ENCODE measurements around the gene SP100.
"Not testable (repeated sequence)": the region's sequence is repeated elsewhere in the genome, so short reads cannot be mapped to it uniquely, and the experiment has no call there.

Gene SP100

GRCh38 chr2:230418341-230419016 lies 2.5 kb downstream of the SP100 start:
- no peak for DNase-seq (ENCODE audit: low read depth in 1 of 2, low spot score in 1 of 2)

- no peak for DNase-seq (ENCODE audit: low read depth in 1 of 2, low spot score in 1 of 2)
Measured at GRCh38 chr2:230419181-230419580, 3.2 kb downstream of the SP100 start.

GRCh38 chr2:230422149-230422548 lies 6.1 kb downstream of the SP100 start:
- no peak for DNase-seq (ENCODE audit: low read depth in 1 of 2, low spot score in 1 of 2)

GRCh38 chr2:230423851-230424458 lies 8.0 kb downstream of the SP100 start:
- DNase-seq (ENCODE audit: low read depth in 1 of 2, low spot score in 1 of 2): no peak

GRCh38 chr2:230425377-230425776 lies 9.4 kb downstream of the SP100 start:
- no peak for DNase-seq (ENCODE audit: low read depth in 1 of 2, low spot score in 1 of 2)

- no peak for DNase-seq (ENCODE audit: low read depth in 1 of 2, low spot score in 1 of 2)
Measured at GRCh38 chr2:230429513-230429912, 13.5 kb downstream of the SP100 start.

- no peak for DNase-seq (ENCODE audit: low read depth in 1 of 2, low spot score in 1 of 2)
Measured at GRCh38 chr2:230430957-230431910, 15.2 kb downstream of the SP100 start.

- DNase-seq (ENCODE audit: low read depth in 1 of 2, low spot score in 1 of 2): no peak
Measured at GRCh38 chr2:230434677-230435324, 18.8 kb downstream of the SP100 start.

GRCh38 chr2:230435431-230435830 lies 19.4 kb downstream of the SP100 start:
- no peak for DNase-seq (ENCODE audit: low read depth in 1 of 2, low spot score in 1 of 2)

- not testable (repeated sequence) for DNase-seq (ENCODE audit: low read depth in 1 of 2, low spot score in 1 of 2)
Measured at GRCh38 chr2:230439121-230439520, 23.1 kb downstream of the SP100 start.

- no peak for DNase-seq (ENCODE audit: low read depth in 1 of 2, low spot score in 1 of 2)
Measured at GRCh38 chr2:230439590-230439989, 23.6 kb downstream of the SP100 start.

GRCh38 chr2:230441227-230441897 lies 25.4 kb downstream of the SP100 start:
- no peak for DNase-seq (ENCODE audit: low read depth in 1 of 2, low spot score in 1 of 2)

GRCh38 chr2:230443541-230443940 lies 27.5 kb downstream of the SP100 start:
- no peak for DNase-seq (ENCODE audit: low read depth in 1 of 2, low spot score in 1 of 2)

- DNase-seq (ENCODE audit: low read depth in 1 of 2, low spot score in 1 of 2): no peak
Measured at GRCh38 chr2:230444832-230445231, 28.8 kb downstream of the SP100 start.

GRCh38 chr2:230447036-230447435 lies 31.0 kb downstream of the SP100 start:
- no peak for DNase-seq (ENCODE audit: low read depth in 1 of 2, low spot score in 1 of 2)

GRCh38 chr2:230447455-230448451 lies 31.8 kb downstream of the SP100 start:
- DNase-seq (ENCODE audit: low read depth in 1 of 2, low spot score in 1 of 2): no peak

- no peak for DNase-seq (ENCODE audit: low read depth in 1 of 2, low spot score in 1 of 2)
Measured at GRCh38 chr2:230449901-230450467, 34.0 kb downstream of the SP100 start.

- no peak for DNase-seq (ENCODE audit: low read depth in 1 of 2, low spot score in 1 of 2)
Measured at GRCh38 chr2:230453006-230453405, 37.0 kb downstream of the SP100 start.

- no peak for DNase-seq (ENCODE audit: low read depth in 1 of 2, low spot score in 1 of 2)
Measured at GRCh38 chr2:230455005-230455684, 39.1 kb downstream of the SP100 start.

All from activated T-helper 1 cell treated with anti-CD3 and anti-CD28 coated beads, Interleukin-2, amount 50 U/mL, for 16 hours (primary cell).